GM12874 (cell line): Measurements from ENCODE around the gene SLC43A1.

ENCODE experiments used
- CTCF ChIP-seq: IDR thresholded peaks from 2 replicates; pipeline ENCODE4 v1.5.1; 2011; ENCODE audit warnings: low read depth, mild to moderate bottlenecking, control low read depth, low read length, moderate library complexity; ENCODE audit not compliant: insufficient read depth

The SLC43A1 gene

GRCh38 chr11:57460022-57460757 is 55.3 kb downstream of the SLC43A1 start, which contains the start of gene RTN4RL2:
RTN4RL2 (plus strand) TSS chr11:57460528; CDS start chr11:57460866, 338 bp downstream.
- peak; percentile 64 for TF ChIP-seq CTCF

GRCh38 chr11:57459164-57460021 is 56.1 kb downstream of the SLC43A1 start:
- TF ChIP-seq CTCF: no peak

GRCh38 chr11:57458410-57459163 is 56.9 kb downstream of the SLC43A1 start:
- TF ChIP-seq CTCF: peak; percentile 80

- no peak for TF ChIP-seq CTCF
Observed at GRCh38 chr11:57458060-57458409, 57.5 kb downstream of the SLC43A1 start.

GRCh38 chr11:57457643-57458023 is 57.9 kb downstream of the SLC43A1 start:
- no peak for TF ChIP-seq CTCF

GRCh38 chr11:57456960-57457642 is 58.4 kb downstream of the SLC43A1 start:
- TF ChIP-seq CTCF: peak; percentile 99
